Sigmoid colon (tissue), 7 donors: ENCODE measurements around the gene SULT1C2. TPM values are rescaled to one million over a fixed set of nuclear protein-coding genes. Genes with fewer than 3 reads are reported as not detected.

Source experiments
- DNase-seq: peaks from one replicate; pipeline ENCODE4 v3.0.0-alpha.2; 2019
- H3K27ac ChIP-seq, 4 donors: fragments of 200-600 bp; sonication (generic); one replicate each; pipeline ENCODE4 v1.5.1; 2016 to 2019; ENCODE audit warnings: mild to moderate bottlenecking in 1 of 4
- H3K27me3 ChIP-seq, 3 donors: fragments of 200-600 bp; sonication (generic); one replicate each; pipeline ENCODE4 v1.5.1; 2019; ENCODE audit warnings: mild to moderate bottlenecking in 1 of 3
- H3K36me3 ChIP-seq, 4 donors: fragments of 200-600 bp; sonication (generic); one replicate each; pipeline ENCODE4 v1.5.1; 2016 to 2019
- H3K4me1 ChIP-seq, 4 donors: fragments of 200-600 bp; sonication (generic); one replicate each; pipeline ENCODE4 v1.5.1; 2017 to 2019
- H3K4me3 ChIP-seq, 4 donors: fragments of 200-600 bp; sonication (generic); one replicate each; pipeline ENCODE4 v1.5.1; 2017 to 2019; ENCODE audit warnings: mild to moderate bottlenecking in 2 of 4, moderate library complexity in 1 of 4
- H3K9me3 ChIP-seq, 4 donors: fragments of 200-600 bp in 3 of 4; sonication (generic) in 3 of 4; one replicate each; pipeline versions ENCODE4 v1.5.1 to v1.6.1; 2013 to 2019
- EP300 ChIP-seq, 4 donors: sonication (generic); formaldehyde crosslinking; IDR thresholded peaks; one replicate each; pipeline ENCODE4 v1.6.1; 2017; ENCODE audit warnings: antibody characterized with exemption in 4 of 4
- POLR2A ChIP-seq, 2 donors: fragments of 450-650 bp; IDR thresholded peaks; one replicate each; pipeline ENCODE4 v1.6.1; 2016; ENCODE audit warnings: antibody characterized with exemption in 2 of 2, mild to moderate bottlenecking in 2 of 2, moderate library complexity in 2 of 2
- POLR2AphosphoS5 ChIP-seq, 4 donors: sonication (generic); formaldehyde crosslinking; IDR thresholded peaks; one replicate each; pipeline ENCODE4 v1.6.1; 2017; ENCODE audit warnings: antibody characterized with exemption in 4 of 4
- WGBS, 2 donors: extraction: QIAGEN DNeasy Blood & Tissue Kit; methylation state at CpG; one replicate each; pipeline ENCODE4 v1.1.7; 2013; 5-methylcytosine and 5-hydroxymethylcytosine counted together
- intact Hi-C: fragments of 100-400 bp; cut with DNase I; formaldehyde crosslinking; loops from one replicate; pipeline ENCODE4 v1.15.1; 2023
- polyA plus RNA-seq, 3 donors: library from polyadenylated mRNA; stranded (reverse); fragments of 200-250 nt; gene quantifications; one replicate each; pipeline ENCODE4 v1.2.3, GENCODE V29; 2013
- total RNA-seq, 4 donors: library from RNA; depleted of rRNA; stranded (reverse); fragments of >200 nt; gene quantifications; one replicate each; pipeline ENCODE4 v1.1.0, GENCODE V29; 2016
- TF ChIP-seq, protein P1 (sequence below), 4 experiments: fragments of 450-650 bp in 3 of 4; fragments of 200-600 bp in 1 of 4; IDR thresholded peaks; one replicate each; pipeline ENCODE4 v1.5.1; 2016 to 2019; ENCODE audit warnings: antibody characterized with exemption in 4 of 4, mild to moderate bottlenecking in 3 of 4, moderate library complexity in 2 of 4
- donor health status: healthy with polysubstance abuse.
- donor health status: Bipolar disorder and iron deficiency.
- donor health status: healthy.

The SULT1C2 gene
- total and polyA plus RNA-seq, 7 donors, result 0.28 to 1.8 (median 0.67) TPM; not detected in 4

- H3K4me3 ChIP-seq, result no peak overlapping the region
- intact Hi-C loops, result no loop called here
- H3K27ac ChIP-seq, result no peak overlapping the region
- H3K36me3 ChIP-seq, result no peaks in the 10 kb centered on the region
- 95 to 96% methylated on average over 6 of the region's 6 CpGs for WGBS, 2 donors
- DNase-seq, result no peak
- H3K4me1 ChIP-seq, result no peaks in the 10 kb centered on the region
- TF ChIP-seq POLR2A (IDR thresholded peaks at IDR 0.05), result no peak
- no peak for TF ChIP-seq POLR2AphosphoS5 (IDR thresholded peaks at IDR 0.05)
- TF ChIP-seq, protein P1, sequence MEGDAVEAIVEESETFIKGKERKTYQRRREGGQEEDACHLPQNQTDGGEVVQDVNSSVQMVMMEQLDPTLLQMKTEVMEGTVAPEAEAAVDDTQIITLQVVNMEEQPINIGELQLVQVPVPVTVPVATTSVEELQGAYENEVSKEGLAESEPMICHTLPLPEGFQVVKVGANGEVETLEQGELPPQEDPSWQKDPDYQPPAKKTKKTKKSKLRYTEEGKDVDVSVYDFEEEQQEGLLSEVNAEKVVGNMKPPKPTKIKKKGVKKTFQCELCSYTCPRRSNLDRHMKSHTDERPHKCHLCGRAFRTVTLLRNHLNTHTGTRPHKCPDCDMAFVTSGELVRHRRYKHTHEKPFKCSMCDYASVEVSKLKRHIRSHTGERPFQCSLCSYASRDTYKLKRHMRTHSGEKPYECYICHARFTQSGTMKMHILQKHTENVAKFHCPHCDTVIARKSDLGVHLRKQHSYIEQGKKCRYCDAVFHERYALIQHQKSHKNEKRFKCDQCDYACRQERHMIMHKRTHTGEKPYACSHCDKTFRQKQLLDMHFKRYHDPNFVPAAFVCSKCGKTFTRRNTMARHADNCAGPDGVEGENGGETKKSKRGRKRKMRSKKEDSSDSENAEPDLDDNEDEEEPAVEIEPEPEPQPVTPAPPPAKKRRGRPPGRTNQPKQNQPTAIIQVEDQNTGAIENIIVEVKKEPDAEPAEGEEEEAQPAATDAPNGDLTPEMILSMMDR (IDR thresholded peaks at IDR 0.05), result no peak
- TF ChIP-seq EP300 (IDR thresholded peaks at IDR 0.05), result no peak
- H3K9me3 ChIP-seq, result no peaks in the 10 kb centered on the region
- no peaks in the 10 kb centered on the region for H3K27me3 ChIP-seq
Observed at GRCh38 chr2:108320326-108320922, 31.7 kb downstream of the SULT1C2 start.

- Histone ChIP-seq H3K36me3 (no peaks in the 10 kb centered on the region), H3K27ac (no peak overlapping the region)
- WGBS, 2 donors, result 91 to 94% methylated on average over 5 of the region's 5 CpGs
Observed at GRCh38 chr2:108323619-108324018, 34.9 kb downstream of the SULT1C2 start.

DNA sequence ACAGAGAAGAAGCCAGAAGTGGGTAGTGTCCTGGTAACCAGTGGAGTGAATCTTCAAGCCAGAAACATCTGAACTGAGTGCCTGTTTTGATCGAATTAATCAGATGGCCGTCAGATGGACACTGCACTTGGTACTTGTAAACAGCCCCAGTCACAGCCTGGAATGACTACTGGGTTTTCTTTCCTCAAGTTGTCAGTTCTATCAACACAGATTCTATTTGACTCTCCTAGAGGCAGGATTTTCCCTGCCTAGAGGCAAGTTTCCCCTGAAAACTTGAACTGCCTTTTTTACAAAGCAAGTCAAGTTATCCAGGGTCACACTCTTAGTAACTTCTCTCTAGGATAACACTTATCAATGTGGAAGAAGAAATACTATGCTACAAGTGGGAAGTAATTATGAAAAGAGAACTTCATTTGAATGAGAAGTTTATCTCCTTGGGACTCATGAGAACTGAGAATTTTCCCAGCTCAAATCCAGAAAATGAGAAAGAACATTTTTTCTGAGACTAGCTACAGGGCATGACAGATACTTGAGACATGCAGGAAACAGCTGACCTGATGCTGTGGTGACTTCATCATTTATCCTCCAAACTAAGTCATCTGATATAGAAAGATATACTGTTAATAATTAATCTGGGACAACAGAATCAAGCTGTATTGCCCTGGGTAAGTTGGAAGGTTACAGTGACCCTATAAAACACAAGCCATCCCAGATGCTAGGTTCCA lies 36.0 kb downstream of the SULT1C2 start:
- WGBS, 2 donors, result 90 to 92% methylated on average over 2 of the region's 2 CpGs

More at GRCh38 chr2:108323619-108324018, 34.9 kb downstream of the SULT1C2 start:
- Histone ChIP-seq H3K9me3 (no peaks in the 10 kb centered on the region), H3K27me3 (no peaks in the 10 kb centered on the region), H3K4me3 (no peak overlapping the region), H3K4me1 (no peaks in the 10 kb centered on the region)
- no peak for TF ChIP-seq EP300 (IDR thresholded peaks at IDR 0.05)
- no peak for TF ChIP-seq POLR2A (IDR thresholded peaks at IDR 0.05)
- no peak for DNase-seq
- intact Hi-C loops, result no loop called here

GRCh38 chr2:108325756-108326155 lies 37.1 kb downstream of the SULT1C2 start:
- H3K9me3 ChIP-seq, result no peaks in the 10 kb centered on the region
- TF ChIP-seq POLR2AphosphoS5 (IDR thresholded peaks at IDR 0.05) (no peak), EP300 (IDR thresholded peaks at IDR 0.05) (no peak), POLR2A (IDR thresholded peaks at IDR 0.05) (no peak)
- TF ChIP-seq, protein P1 (IDR thresholded peaks at IDR 0.05), result no peak
- H3K36me3 ChIP-seq, result no peaks in the 10 kb centered on the region
- no peak overlapping the region for H3K27ac ChIP-seq
- DNase-seq, result no peak
- H3K27me3 ChIP-seq, result no peaks in the 10 kb centered on the region
- intact Hi-C loops, result no loop called here
- 82 to 89% methylated on average over 2 of the region's 2 CpGs for WGBS, 2 donors
- no peaks in the 10 kb centered on the region for H3K4me1 ChIP-seq
- H3K4me3 ChIP-seq, result no peak overlapping the region

More for the DNA sequence above, 36.0 kb downstream of the SULT1C2 start:
- Histone ChIP-seq H3K27me3 (no peaks in the 10 kb centered on the region), H3K9me3 (no peaks in the 10 kb centered on the region), H3K4me1 (no peaks in the 10 kb centered on the region), H3K36me3 (no peaks in the 10 kb centered on the region), H3K4me3 (no peak overlapping the region), H3K27ac (no peak overlapping the region)
- DNase-seq, result no peak
- intact Hi-C loops, result no loop called here
- TF ChIP-seq POLR2A (IDR thresholded peaks at IDR 0.05), result no peak
- TF ChIP-seq, protein P1 (IDR thresholded peaks at IDR 0.05), result no peak
- no peak for TF ChIP-seq EP300 (IDR thresholded peaks at IDR 0.05)
- TF ChIP-seq POLR2AphosphoS5 (IDR thresholded peaks at IDR 0.05), result no peak

GRCh38 chr2:108329771-108330170 lies 41.1 kb downstream of the SULT1C2 start:
- intact Hi-C loops, result no loop called here
- WGBS, 2 donors, result 91 to 97% methylated on average over 2 of the region's 2 CpGs
- Histone ChIP-seq H3K36me3 (no peaks in the 10 kb centered on the region), H3K4me1 (no peaks in the 10 kb centered on the region), H3K9me3 (no peaks in the 10 kb centered on the region), H3K27ac (no peak overlapping the region), H3K27me3 (no peaks in the 10 kb centered on the region), H3K4me3 (no peak overlapping the region)
- TF ChIP-seq POLR2A (IDR thresholded peaks at IDR 0.05), result no peak
- DNase-seq, result no peak
